DMS79 (cell line): ENCODE results near the gene FHAD1.

Experiments
- DNase-seq: peaks from one replicate; lab custom pipeline; 2025; lab: John Stamatoyannopoulos, UW

Gene FHAD1

GRCh38 chr1:15439325-15439724, 192.3 kb downstream of the FHAD1 start:
- DNase-seq: no peak

DNA sequence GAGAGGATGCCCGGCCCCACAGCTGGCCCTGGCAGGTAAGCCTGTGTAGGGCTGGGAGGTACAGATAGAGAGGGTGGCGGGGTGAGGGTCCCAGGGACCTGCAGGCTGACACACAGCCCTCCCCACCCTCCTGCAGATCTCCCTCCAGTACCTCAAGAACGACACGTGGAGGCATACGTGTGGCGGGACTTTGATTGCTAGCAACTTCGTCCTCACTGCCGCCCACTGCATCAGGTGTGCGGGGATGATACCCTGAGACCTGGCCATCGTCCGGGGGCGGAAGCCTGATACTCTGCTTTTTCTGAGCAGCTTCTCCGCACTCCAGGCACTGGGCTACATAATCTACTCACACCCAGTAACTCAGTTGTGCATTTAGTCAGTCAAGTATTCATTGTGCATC, 193.3 kb downstream of the FHAD1 start:
- DNase-seq: no peak

DNA sequence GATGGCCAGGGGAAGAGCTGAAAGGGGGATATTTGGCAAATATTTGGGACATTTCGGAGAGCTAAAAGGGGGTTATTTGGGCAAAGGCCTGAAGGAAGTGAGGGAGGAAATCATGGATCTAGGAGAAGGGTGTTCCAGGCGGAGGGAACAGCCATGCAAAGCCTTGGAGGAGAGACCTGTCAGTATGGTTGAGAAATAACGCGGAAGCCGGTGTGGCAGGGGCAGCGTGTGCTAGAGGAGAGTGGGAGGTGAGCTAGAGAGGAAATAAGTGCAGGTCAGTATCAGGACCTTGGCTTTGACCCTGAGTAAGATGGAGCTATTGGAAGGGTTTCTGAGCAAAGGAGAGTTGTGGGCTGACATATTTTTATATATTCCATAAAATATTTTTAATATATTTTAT, 194.2 kb downstream of the FHAD1 start:
- no peak for DNase-seq

GRCh38 chr1:15442119-15442518, 195.1 kb downstream of the FHAD1 start:
- no peak for DNase-seq

GRCh38 chr1:15442759-15443158, 195.7 kb downstream of the FHAD1 start:
- DNase-seq: no peak

DNA sequence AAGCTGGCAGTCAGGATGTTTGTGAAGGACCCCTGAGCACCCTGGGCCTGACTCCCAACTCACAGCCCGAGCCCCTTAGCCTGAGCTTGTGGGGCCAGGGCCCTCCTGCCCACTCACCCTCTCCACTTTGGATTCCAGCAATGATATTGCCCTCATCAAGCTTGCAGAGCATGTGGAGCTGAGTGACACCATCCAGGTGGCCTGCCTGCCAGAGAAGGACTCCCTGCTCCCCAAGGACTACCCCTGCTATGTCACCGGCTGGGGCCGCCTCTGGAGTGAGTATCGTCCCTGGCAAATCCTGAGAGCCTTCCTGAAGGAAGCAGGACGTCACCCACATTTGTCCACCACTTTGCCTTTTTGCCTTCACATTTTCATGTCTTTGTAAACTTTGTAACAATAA, 196.3 kb downstream of the FHAD1 start:
- no peak for DNase-seq

DNA sequence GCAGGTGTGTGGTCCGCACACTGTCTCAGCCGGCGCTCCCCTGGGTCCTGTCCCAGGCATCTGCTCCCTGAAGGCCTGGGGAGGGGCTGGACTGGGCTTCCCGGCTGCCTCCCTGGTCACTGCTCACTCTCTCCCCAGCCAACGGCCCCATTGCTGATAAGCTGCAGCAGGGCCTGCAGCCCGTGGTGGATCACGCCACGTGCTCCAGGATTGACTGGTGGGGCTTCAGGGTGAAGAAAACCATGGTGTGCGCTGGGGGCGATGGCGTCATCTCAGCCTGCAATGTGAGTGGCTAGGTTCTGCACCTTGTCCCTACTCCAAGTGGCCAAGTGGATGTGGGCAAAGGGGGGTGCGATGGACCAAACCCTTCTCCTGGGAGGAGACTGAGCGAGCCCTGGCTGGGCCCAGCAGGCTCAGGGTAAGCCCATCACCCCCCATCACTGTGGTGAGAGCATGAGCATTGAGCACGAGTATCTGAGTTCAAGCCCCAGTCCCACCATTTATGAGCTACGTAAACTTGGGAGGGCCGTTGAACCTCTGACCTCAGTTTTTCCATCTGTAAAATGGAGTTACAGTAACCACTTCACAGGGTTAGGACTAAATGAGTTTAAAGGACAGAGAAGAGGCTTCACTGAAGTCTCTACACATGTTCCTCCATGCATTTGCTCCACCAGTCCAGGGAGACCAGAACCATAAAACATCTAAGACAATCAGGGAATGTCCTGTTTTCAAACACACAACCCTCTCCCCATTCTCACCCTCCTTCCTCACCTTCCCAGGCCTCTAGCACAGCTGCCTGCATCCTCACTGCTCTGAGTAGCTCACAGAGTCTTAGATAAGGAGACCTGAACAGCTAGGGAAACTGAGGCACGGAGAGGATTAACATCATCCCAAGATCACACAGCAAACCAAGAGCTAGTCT, 197.7 kb downstream of the FHAD1 start:
- DNase-seq: no peak

- DNase-seq: no peak
Measured at GRCh38 chr1:15445390-15446122, 198.5 kb downstream of the FHAD1 start.

- no peak for DNase-seq
Measured at GRCh38 chr1:15446212-15446611, 199.2 kb downstream of the FHAD1 start.
